Jurkat, Clone E6-1 (cell line): ENCODE measurements around the gene C20orf96. TPM values are rescaled to one million over a fixed set of nuclear protein-coding genes. Genes with fewer than 3 reads are reported as not detected.
A peak's percentile ranks its signal among the peaks of the same experiment; 100 is the strongest.
"Not testable (repeated sequence)": the region's sequence is repeated elsewhere in the genome, so short reads cannot be mapped to it uniquely, and the experiment has no call there.

Experiments used
- DNase-seq: peaks from one replicate; pipeline ENCODE4 v3.0.0-alpha.2; 2011; ENCODE audit warnings: low read depth, low spot score
- H3K4me3 ChIP-seq: 2 replicates; pipeline ENCODE4 v1.5.1; 2011; ENCODE audit warnings: mild to moderate bottlenecking, low read length, control low read depth, moderate library complexity
- polyA plus RNA-seq: library from polyadenylated mRNA; unstranded; fragments of >200 nt; gene quantifications from one replicate; pipeline ENCODE4 v1.2.1, GENCODE V29; 2012; ENCODE audit warnings: missing spikeins; ENCODE audit not compliant: insufficient read length, insufficient read depth

Gene C20orf96
- 26.2 TPM for polyA plus RNA-seq

- H3K4me3 ChIP-seq = peak within 1 kb of the TSS; percentile 96
- peak; percentile 90 for DNase-seq
These were observed at the start of gene C20orf96 for GRCh38 chr20:290084-290831. TSS of gene C20orf96 (minus strand) at chr20:290750. CDS start at chr20:290610, 140 bp downstream.

- DNase-seq, H3K4me3 ChIP-seq: not testable (repeated sequence)
These were observed 45.5 kb upstream of the C20orf96 start for GRCh38 chr20:336040-336439.

- no peak for DNase-seq
- H3K4me3 ChIP-seq = no peak overlapping the region
These were observed 44.0 kb upstream of the C20orf96 start for GRCh38 chr20:334578-334977.

- peak; percentile 51 for DNase-seq
- no peak overlapping the region for H3K4me3 ChIP-seq
These were observed 39.9 kb upstream of the C20orf96 start for GRCh38 chr20:330233-331149.

GRCh38 chr20:329851-330232 is 39.3 kb upstream of the C20orf96 start:
- no peak for DNase-seq
- H3K4me3 ChIP-seq = no peak overlapping the region

GRCh38 chr20:328975-329695 is 38.6 kb upstream of the C20orf96 start:
- H3K4me3 ChIP-seq = no peak overlapping the region
- no peak for DNase-seq

GRCh38 chr20:328027-328974 is 37.8 kb upstream of the C20orf96 start:
- peak overlapping the region; percentile 73 for H3K4me3 ChIP-seq
- no peak for DNase-seq

- DNase-seq = peak; percentile 90
- H3K4me3 ChIP-seq = peak overlapping the region; percentile 73
These were observed 36.9 kb upstream of the C20orf96 start for GRCh38 chr20:327186-328026.

- no peak for DNase-seq
- H3K4me3 ChIP-seq = peak overlapping the region; percentile 73
These were observed 36.2 kb upstream of the C20orf96 start for GRCh38 chr20:326645-327185.

- peak overlapping the region; percentile 73 for H3K4me3 ChIP-seq
- DNase-seq = peak; percentile 40
These were observed 35.5 kb upstream of the C20orf96 start for GRCh38 chr20:325889-326644.

- peak; percentile 82 for DNase-seq
- peak within 1 kb of the TSS; percentile 73 for H3K4me3 ChIP-seq
These were observed 34.7 kb upstream of the C20orf96 start, which contains the start of gene SOX12 for GRCh38 chr20:325045-325888. TSS of gene SOX12 (plus strand) at chr20:325552. CDS start at chr20:325925, 373 bp downstream.

GRCh38 chr20:324177-325044 is 33.9 kb upstream of the C20orf96 start:
- peak overlapping the region; percentile 60 for H3K4me3 ChIP-seq

GRCh38 chr20:316316-317068 is 25.9 kb upstream of the C20orf96 start:
- no peak for DNase-seq
- no peak overlapping the region for H3K4me3 ChIP-seq

More at GRCh38 chr20:324177-325044, 33.9 kb upstream of the C20orf96 start:
- peak; percentile 77 for DNase-seq

- DNase-seq = no peak
These were observed 23.4 kb upstream of the C20orf96 start for GRCh38 chr20:313948-314347.

More at GRCh38 chr20:313948-314347, 23.4 kb upstream of the C20orf96 start:
- H3K4me3 ChIP-seq = no peak overlapping the region
